Hindlimb muscle (tissue), 1 donor: ENCODE measurements around the gene NPR3. TPM values are rescaled to one million over a fixed set of nuclear protein-coding genes. Genes with fewer than 3 reads are reported as not detected.
"Not testable (repeated sequence)": the region's sequence is repeated elsewhere in the genome, so short reads cannot be mapped to it uniquely, and the experiment has no call there.

Experiments used
- DNase-seq: peaks from one replicate; pipeline ENCODE4 v3.0.0-alpha.2; 2013
- polyA plus RNA-seq: library from polyadenylated mRNA; unstranded; fragments of 120-200 nt; gene quantifications from one replicate; pipeline ENCODE4 v1.2.1, GENCODE V29; 2013; ENCODE audit not compliant: insufficient read length

The NPR3 gene
- polyA plus RNA-seq, 1 donor, result 12.0 TPM

GRCh38 chr5:32765266-32765665 lies 54.1 kb downstream of the NPR3 start:
- DNase-seq, result no peak

GRCh38 chr5:32767948-32768467 lies 56.9 kb downstream of the NPR3 start:
- no peak for DNase-seq

- DNase-seq, result no peak
Measured at GRCh38 chr5:32769711-32770110, 58.6 kb downstream of the NPR3 start.

GRCh38 chr5:32770444-32770843 lies 59.3 kb downstream of the NPR3 start:
- no peak for DNase-seq

- DNase-seq, result no peak
Measured at GRCh38 chr5:32771037-32771436, 59.9 kb downstream of the NPR3 start.

GRCh38 chr5:32773944-32774343 lies 62.8 kb downstream of the NPR3 start:
- DNase-seq, result no peak

GRCh38 chr5:32776200-32776599 lies 65.1 kb downstream of the NPR3 start:
- no peak for DNase-seq

- no peak for DNase-seq
Measured at GRCh38 chr5:32777222-32777621, 66.1 kb downstream of the NPR3 start.

GRCh38 chr5:32777733-32778132 lies 66.6 kb downstream of the NPR3 start:
- no peak for DNase-seq

GRCh38 chr5:32778403-32778802 lies 67.3 kb downstream of the NPR3 start:
- DNase-seq, result no peak

GRCh38 chr5:32779754-32780415 lies 68.8 kb downstream of the NPR3 start:
- DNase-seq, result no peak

- DNase-seq, result no peak
Measured at GRCh38 chr5:32780508-32780919, 69.4 kb downstream of the NPR3 start.

GRCh38 chr5:32783661-32784060 lies 72.5 kb downstream of the NPR3 start:
- no peak for DNase-seq

- DNase-seq, result no peak
Measured at GRCh38 chr5:32785611-32786254, 74.6 kb downstream of the NPR3 start.

- no peak for DNase-seq
Measured at GRCh38 chr5:32786311-32786710, 75.2 kb downstream of the NPR3 start.

- no peak for DNase-seq
Measured at GRCh38 chr5:32790411-32790951, 79.4 kb downstream of the NPR3 start.

- DNase-seq, result no peak
Measured at GRCh38 chr5:32791536-32792243, 80.6 kb downstream of the NPR3 start.

- no peak for DNase-seq
Measured at GRCh38 chr5:32794086-32794485, 83.0 kb downstream of the NPR3 start.

GRCh38 chr5:32802764-32803163 lies 91.6 kb downstream of the NPR3 start:
- no peak for DNase-seq

- no peak for DNase-seq
Measured at GRCh38 chr5:32803656-32804055, 92.5 kb downstream of the NPR3 start.

GRCh38 chr5:32805462-32805861 lies 94.3 kb downstream of the NPR3 start:
- not testable (repeated sequence) for DNase-seq

- peak; percentile 74 for DNase-seq
Measured at GRCh38 chr5:32805971-32806638, 95.0 kb downstream of the NPR3 start.

GRCh38 chr5:32808783-32809182 lies 97.7 kb downstream of the NPR3 start:
- no peak for DNase-seq
